OCI-LY7 (cell line): ENCODE results near the gene RNF150.

ENCODE experiments used
- CTCF ChIP-seq: fragments of 200-600 bp; sonication (generic); conservative IDR thresholded peaks from 2 replicates; pipeline ENCODE4 v1.5.1; 2014; ENCODE audit warnings: mild to moderate bottlenecking, antibody characterized with exemption, low read length, moderate library complexity, mixed read lengths
- EZH2phosphoT487 ChIP-seq: fragments of 200-600 bp; sonication (generic); IDR thresholded peaks from 2 replicates; pipeline ENCODE4 v1.6.1; 2018; ENCODE audit warnings: low read depth, borderline replicate concordance, mild to moderate bottlenecking, mixed run types, antibody characterized with exemption, low read length, moderate library complexity, mixed read lengths

GRCh38 chr4:141144207-141144606, 10.9 kb upstream of the RNF150 start:
- TF ChIP-seq CTCF: no peak
- no peak for TF ChIP-seq EZH2phosphoT487
